HepG2 (cell line): ENCODE measurements around the gene PCBP4. TPM values are rescaled to one million over a fixed set of nuclear protein-coding genes. Genes with fewer than 3 reads are reported as not detected.

Source experiments
- ESRRA ChIP-seq: sonication (generic); formaldehyde crosslinking; IDR thresholded peaks from 2 replicates; pipeline ENCODE4 v1.5.1; 2020; ENCODE audit warnings: mild to moderate bottlenecking, low read depth, missing genetic modification reagents
- MBD4 ChIP-seq: IDR thresholded peaks from 2 replicates; pipeline ENCODE4 v1.6.1; 2012; ENCODE audit warnings: low read length, inconsistent platforms, borderline replicate concordance
- PAX8 ChIP-seq: sonication (generic); formaldehyde crosslinking; IDR thresholded peaks from 2 replicates; pipeline ENCODE4 v1.8.0; 2022; ENCODE audit warnings: mild to moderate bottlenecking, missing genetic modification reagents, borderline replicate concordance
- RCOR2 ChIP-seq: IDR thresholded peaks from 2 replicates; pipeline ENCODE4 v1.6.1; 2016; ENCODE audit warnings: missing biosample characterization, missing genetic modification reagents
- RERE ChIP-seq: IDR thresholded peaks from 2 replicates; pipeline ENCODE4 v1.6.1; 2016; ENCODE audit warnings: low read depth, missing genetic modification reagents, missing compliant biosample characterization
- SKI ChIP-seq: fragments of 450-650 bp; IDR thresholded peaks from one replicate; pipeline ENCODE4 v1.6.1; 2018; ENCODE audit warnings: mild to moderate bottlenecking; ENCODE audit not compliant: partially characterized antibody
- TEAD2 ChIP-seq: sonication (generic); formaldehyde crosslinking; IDR thresholded peaks from 2 replicates; pipeline ENCODE4 v1.9.0; 2021; ENCODE audit warnings: missing genetic modification reagents
- ZBED4 ChIP-seq: sonication (generic); formaldehyde crosslinking; IDR thresholded peaks from 2 replicates; pipeline ENCODE4 v1.4.0; 2020; ENCODE audit warnings: missing genetic modification reagents, borderline replicate concordance
- ZBTB37 ChIP-seq: sonication (generic); formaldehyde crosslinking; IDR thresholded peaks from 2 replicates; pipeline ENCODE4 v1.4.0; 2020; ENCODE audit warnings: mild to moderate bottlenecking, missing genetic modification reagents
- ZFYVE20 ChIP-seq: sonication (generic); formaldehyde crosslinking; IDR thresholded peaks from 2 replicates; pipeline ENCODE4 v1.8.0; 2023; ENCODE audit warnings: low read depth, mild to moderate bottlenecking, moderate library complexity, missing genetic modification reagents, borderline replicate concordance
- ZGPAT ChIP-seq: IDR thresholded peaks from 2 replicates; pipeline ENCODE4 v1.6.1; 2016; ENCODE audit warnings: mild to moderate bottlenecking
- ZNF10 ChIP-seq: sonication (generic); formaldehyde crosslinking; IDR thresholded peaks from 2 replicates; pipeline ENCODE4 v1.4.0; 2020; ENCODE audit warnings: mild to moderate bottlenecking, low read depth, missing genetic modification reagents, borderline replicate concordance
- ZNF232 ChIP-seq: sonication (generic); formaldehyde crosslinking; IDR thresholded peaks from 2 replicates; pipeline ENCODE4 v1.4.0; 2020; ENCODE audit warnings: missing genetic modification reagents, borderline replicate concordance
- ZNF3 ChIP-seq: IDR thresholded peaks from 2 replicates; pipeline ENCODE4 v1.7.0; 2017; ENCODE audit warnings: inconsistent platforms
- ZNF598 ChIP-seq: sonication (generic); formaldehyde crosslinking; IDR thresholded peaks from 2 replicates; pipeline ENCODE4 v1.5.1; 2020; ENCODE audit warnings: mild to moderate bottlenecking, missing genetic modification reagents, borderline replicate concordance
- ZNF619 ChIP-seq: sonication (generic); formaldehyde crosslinking; IDR thresholded peaks from 2 replicates; pipeline ENCODE4 v1.4.0; 2020; ENCODE audit warnings: mild to moderate bottlenecking, missing genetic modification reagents
- ZNF660 ChIP-seq: sonication (generic); formaldehyde crosslinking; IDR thresholded peaks from 2 replicates; pipeline ENCODE4 v1.5.1; 2020; ENCODE audit warnings: mild to moderate bottlenecking, low read depth, missing genetic modification reagents, borderline replicate concordance
- polyA plus RNA-seq, 8 experiments: library from polyadenylated mRNA; depleted of rRNA in 3 of 8; stranded (reverse) in 7 of 8; unstranded in 1 of 8; fragments of >200 nt; fragmentation: Illumina TruSeq in 4 of 8; extraction: Trizol in 4 of 8; gene quantifications; 2 replicates each; pipeline versions ENCODE4 v1.2.1 to v1.2.3, GENCODE V29; 2011 to 2016; ENCODE audit warnings: low read depth in 4 of 8, missing spikeins in 1 of 8, mixed read lengths in 1 of 8; ENCODE audit not compliant: insufficient read depth in 1 of 8
- total RNA-seq, 5 experiments: library from RNA; depleted of rRNA; stranded (reverse); fragments of >200 nt; fragmentation: Illumina TruSeq; extraction: Trizol; gene quantifications; 2 replicates each; pipeline ENCODE4 v1.2.3, GENCODE V29; 2016; ENCODE audit warnings: low read depth in 1 of 5

The PCBP4 gene
- total and polyA plus RNA-seq, 2 of the 13 experiments (the other 11 are each of a cell fraction or from before 2014, with no cell fraction given), result 36.8 to 51.3 TPM

GRCh38 chr3:52001443-52001974, 34.3 kb upstream of the PCBP4 start (continued):
- no peak for TF ChIP-seq PAX8 (CRISPR knock-in tag)
- no peak for TF ChIP-seq ZNF3 (CRISPR knock-in tag)
- TF ChIP-seq ESRRA, result 0 out of 2 replicates have a peak, but pooled peaks have one; percentile 34
- peak; percentile 45; the same call in 1 of the 2 replicates for TF ChIP-seq ZGPAT (CRISPR knock-in tag)
- no peak for TF ChIP-seq ZNF619 (CRISPR knock-in tag)
- TF ChIP-seq ZBED4 (CRISPR knock-in tag), result peak; percentile 70; the same call in 1 of the 2 replicates
- TF ChIP-seq ZNF598 (CRISPR knock-in tag), result no peak
- no peak for TF ChIP-seq ZBTB37
- TF ChIP-seq RCOR2, result no peak
- TF ChIP-seq ZNF660 (CRISPR knock-in tag), result no peak
- TF ChIP-seq MBD4, result no peak
- TF ChIP-seq ZNF10, result no peak
- TF ChIP-seq ZFYVE20 (CRISPR knock-in tag), result no peak
- TF ChIP-seq TEAD2 (CRISPR knock-in tag), result no peak
- TF ChIP-seq ZNF232 (CRISPR knock-in tag), result no peak; the same call in 1 of the 2 replicates
- no peak for TF ChIP-seq SKI
- TF ChIP-seq RERE (CRISPR knock-in tag), result no peak
